GM21390 (cell line): ENCODE results near the gene DAB2IP.

Experiments
- ATAC-seq: cut with Tn5 transposase; IDR thresholded peaks from one replicate; pipeline ENCODE4 v1.9.1; 2021; ENCODE audit not compliant: unreplicated experiment

DAB2IP gene

DNA sequence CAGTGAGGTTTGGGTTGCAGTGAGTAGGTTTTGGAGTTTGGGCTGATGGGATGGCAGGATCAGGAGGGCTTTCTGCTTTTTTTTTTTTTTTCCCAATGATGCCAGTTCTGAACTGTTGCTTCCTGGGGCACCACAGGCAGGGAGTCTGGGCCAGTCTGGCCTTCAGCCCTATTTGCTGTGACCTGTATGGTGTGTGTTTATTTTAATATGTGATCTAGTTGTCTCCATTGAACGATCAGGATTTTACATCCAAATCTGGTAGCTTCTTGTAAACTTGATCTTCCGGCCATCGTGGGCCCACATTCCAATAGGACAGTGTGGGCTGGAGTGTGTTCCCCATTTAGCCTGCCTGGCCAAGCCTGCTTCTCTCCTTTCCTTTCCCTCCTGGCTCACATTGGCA is 25.8 kb upstream of the DAB2IP start:
- ATAC-seq, result no peak

DNA sequence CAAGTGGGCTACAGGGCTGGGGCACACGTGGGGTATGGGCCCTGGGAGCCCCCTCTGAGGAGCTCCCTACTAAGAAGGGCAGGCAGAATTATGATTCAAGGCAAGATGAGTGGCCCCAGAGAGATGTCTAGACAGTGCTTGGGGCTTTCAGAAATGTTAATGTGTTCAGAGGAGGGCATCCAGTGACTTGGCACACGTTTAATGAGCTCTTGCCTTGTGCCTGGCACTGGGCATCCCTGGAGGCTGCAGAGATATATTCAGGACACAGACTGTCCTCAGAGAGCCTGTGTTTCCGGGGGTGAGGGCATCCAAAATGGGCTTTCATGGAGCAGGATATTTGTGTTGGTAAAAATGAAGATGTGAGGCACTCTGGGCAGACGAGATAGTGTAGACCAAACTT is 25.4 kb upstream of the DAB2IP start:
- ATAC-seq, result no peak

DNA sequence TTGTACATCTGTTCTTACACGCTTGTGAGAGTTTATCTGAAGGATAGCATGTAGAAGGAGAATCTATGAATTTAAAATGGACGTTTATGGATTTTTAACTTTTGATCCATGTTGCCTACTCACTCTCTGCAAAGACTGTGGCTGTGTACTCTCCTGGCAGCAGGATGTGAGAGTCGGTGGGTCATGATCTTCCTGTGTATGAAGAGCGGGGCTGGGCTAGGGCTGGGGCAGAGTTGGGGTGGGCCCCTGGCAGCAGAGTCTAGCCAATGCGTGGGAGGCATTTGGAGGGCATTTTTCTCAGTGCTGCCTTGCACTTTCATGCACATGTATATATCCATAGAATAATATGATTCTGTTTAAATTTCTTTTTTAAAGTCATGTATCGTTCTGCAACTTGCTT is 24.0 kb upstream of the DAB2IP start:
- no peak for ATAC-seq

DNA sequence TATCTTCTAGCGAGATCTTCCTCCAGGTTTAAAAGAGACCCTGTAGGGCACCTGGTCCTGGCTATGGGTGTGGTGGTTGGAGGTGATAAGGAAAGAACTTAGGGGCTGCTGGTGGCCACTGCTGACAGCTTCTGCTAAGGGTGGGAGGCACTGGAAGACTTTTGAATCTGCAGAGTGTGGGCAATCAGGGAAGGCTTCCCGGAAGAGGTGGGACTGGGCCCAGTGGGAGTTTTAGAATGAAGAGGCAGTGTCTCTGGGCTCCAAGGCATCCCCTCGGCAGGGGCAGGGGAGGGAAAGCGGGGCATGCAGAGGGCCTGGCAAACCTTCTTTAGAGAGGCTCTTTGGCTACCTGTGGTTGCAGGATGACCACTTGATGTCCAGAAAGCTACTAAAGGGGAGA is 23.0 kb upstream of the DAB2IP start:
- ATAC-seq, result no peak

DNA sequence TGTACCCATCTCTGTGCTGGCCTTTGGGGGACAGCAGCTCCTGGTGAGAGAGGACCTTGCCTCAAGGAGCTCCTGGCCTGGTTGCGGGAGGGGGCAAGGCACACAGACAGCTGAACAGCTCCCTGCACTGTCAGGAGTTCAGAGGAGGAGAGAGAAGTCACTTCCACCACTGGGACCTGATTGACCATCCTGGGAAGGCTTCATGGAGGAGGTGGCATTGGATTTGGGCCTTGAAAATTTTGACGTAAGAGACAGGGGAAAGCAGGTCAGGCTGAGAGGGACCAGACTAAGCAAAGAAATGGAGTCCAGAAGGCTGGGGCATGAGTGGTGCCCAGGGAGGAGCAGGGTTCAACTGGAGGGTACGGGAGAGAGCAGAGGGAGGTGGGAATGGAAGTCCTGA is 20.3 kb upstream of the DAB2IP start:
- ATAC-seq, result no peak

DNA sequence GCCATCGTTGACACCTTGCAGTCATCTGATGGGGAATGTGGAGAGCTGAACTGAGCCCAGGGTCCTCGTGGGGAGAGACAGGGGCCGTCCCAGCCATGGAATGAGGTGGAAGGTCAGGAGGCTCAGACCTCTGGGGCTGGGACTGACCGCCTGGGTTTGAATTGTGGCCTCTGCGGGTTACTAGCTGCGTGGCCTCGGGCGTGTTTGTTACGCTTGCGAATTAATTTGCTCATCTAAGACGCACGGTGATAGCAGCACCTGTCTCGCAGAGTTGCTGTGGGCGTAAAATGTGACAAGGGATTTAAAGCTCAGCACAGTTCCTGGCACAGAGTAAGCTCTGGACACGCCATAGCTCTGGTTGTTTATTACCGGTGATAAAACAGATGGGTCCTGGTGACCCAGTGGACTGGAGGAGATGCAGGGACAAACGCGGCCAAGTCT is 19.4 kb upstream of the DAB2IP start:
- no peak for ATAC-seq

DNA sequence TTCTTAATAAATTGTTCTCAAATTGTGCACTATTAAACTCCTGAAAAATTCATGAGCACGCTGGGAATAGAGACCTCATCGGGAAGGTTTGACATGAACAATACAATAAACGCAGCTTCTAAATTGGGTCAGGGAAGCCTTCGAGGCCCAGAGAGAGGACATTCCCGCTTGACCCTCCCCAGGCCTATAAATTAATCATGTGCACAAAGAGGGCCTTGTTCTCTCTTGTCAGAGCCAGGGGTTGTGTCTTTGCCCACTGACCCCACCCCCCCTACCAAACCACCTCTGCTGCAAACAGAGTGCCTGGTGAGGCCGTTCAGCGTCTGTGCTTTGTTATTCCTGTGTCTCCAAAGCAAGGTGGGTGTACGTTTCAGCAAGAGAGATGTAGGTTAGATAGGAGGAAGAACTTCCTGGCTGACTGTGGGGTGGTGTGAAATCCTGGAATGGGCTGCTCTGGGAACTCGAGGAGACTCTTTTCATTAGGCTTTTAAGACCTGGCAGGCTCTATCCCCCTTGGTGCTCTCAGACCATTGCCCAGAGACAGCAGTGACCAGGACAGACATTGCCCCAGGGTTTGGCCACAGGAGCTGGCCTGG is 18.2 kb upstream of the DAB2IP start:
- ATAC-seq, result no peak

DNA sequence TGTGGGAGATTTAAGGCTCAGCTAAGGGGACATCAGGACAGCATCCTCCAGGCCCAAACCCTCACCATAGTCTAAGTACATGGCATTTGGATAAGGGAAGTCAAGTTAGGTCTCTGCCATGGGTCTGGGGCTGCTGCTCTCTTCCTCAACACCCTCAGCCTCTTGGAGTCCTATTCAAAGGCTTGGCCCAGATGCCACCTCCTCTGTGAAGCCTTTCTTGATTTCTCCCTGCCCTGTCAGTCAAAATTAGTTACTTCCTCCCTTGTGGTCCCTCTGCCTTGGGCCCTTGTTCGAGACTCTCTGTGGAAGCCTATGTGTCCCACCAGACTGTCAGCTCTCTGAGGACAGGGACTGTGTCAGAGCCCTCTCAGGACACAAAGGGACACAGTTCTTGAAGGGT is 17.7 kb upstream of the DAB2IP start:
- no peak for ATAC-seq

DNA sequence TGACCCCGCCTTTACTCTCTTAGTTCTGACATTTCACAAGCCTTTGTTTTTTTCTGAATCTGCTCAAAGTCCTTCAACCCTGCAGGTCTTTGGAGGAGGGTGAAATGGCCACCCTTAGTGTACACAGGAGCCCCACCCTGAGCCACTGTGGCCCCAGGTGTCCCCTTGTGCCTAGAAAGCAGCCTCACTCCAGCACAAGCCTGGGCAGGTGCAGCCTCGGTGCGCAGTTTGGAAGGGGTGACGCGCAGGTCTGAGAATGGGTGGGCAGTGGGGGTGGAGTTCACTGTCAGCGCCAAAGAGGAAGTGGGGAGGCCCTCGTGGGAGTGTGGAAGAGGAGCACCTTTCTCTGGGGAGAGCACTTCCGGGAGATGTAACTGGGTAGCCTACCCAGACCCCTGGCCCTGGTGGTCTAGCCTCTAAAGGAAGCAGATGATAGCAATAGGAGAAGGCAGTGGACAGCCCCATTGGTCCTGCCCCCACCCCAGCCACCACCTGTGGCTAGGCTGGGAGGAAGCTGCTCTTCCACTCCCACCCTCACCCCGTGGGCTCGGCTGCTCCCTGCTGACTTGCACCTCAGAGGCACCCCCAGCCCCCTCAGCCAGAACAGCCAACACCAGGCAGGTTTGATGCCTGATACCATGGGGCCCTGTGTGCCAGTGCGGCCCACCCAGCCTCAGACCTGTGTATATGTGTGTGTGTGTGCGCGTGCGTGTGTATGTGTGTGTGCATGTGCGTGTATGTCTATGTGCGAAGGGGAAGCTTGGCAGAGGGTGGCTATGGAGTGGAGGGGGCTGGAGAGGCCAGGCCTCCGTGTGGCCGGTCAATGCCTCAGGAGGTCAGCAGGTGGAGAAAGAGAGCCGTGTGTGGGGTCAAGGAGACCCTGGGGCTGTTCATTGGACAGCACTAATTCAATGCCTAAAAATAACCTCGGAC is 16.8 kb upstream of the DAB2IP start:
- ATAC-seq, result no peak

DNA sequence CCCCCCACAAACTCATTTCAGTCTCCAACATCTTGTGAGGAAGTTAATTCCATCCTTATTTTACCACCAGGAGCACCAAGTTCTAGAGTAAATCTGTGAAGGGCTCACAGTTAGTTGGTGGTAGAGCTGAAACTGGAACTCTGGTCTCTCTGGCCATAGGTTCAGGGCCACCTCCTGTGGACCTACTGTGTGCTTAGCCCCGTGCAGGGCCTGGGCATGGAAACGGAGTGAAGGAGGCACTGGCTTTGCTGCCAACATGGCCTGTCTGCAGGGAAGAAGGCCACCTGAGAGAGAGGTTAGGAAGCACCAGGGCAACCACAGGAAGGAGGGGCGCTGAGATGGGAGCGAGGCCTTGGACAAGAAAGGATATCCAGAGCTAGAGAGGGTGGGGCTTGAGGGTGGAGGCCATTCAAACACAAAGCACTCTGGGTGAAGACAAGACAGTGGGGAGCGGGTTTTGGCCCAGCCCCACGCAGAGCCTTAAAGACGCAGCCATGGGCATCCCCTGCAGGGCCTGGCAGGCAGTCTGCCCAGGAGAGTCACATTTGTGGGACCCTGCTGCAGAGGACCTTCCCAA is 16.0 kb upstream of the DAB2IP start:
- no peak for ATAC-seq

DNA sequence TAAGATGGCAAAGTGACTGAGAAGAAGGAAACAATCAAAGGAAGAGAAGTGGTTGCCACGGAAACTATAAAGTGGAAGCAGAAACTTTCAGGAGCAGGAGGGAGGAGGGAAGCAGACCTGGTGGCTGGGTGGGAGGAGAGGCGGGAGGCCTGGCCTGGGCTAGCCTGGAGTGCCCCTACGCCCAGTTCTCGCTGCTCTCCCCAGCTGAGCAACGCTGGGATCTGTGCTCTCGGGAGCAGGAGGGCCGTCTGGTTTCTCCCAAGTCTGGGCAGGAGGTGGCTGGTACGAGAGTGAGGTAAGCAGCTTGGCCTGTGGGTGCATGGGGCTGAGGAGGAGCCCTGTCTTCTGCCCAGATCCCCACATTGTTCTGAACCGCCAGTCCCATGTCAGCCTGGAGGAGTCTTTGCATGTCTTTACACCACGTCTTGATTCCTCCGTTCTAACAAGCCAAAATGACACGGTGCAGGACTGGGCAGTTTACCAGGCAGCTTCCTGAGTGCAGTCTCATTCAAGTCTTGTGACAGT is 15.0 kb upstream of the DAB2IP start:
- no peak for ATAC-seq

DNA sequence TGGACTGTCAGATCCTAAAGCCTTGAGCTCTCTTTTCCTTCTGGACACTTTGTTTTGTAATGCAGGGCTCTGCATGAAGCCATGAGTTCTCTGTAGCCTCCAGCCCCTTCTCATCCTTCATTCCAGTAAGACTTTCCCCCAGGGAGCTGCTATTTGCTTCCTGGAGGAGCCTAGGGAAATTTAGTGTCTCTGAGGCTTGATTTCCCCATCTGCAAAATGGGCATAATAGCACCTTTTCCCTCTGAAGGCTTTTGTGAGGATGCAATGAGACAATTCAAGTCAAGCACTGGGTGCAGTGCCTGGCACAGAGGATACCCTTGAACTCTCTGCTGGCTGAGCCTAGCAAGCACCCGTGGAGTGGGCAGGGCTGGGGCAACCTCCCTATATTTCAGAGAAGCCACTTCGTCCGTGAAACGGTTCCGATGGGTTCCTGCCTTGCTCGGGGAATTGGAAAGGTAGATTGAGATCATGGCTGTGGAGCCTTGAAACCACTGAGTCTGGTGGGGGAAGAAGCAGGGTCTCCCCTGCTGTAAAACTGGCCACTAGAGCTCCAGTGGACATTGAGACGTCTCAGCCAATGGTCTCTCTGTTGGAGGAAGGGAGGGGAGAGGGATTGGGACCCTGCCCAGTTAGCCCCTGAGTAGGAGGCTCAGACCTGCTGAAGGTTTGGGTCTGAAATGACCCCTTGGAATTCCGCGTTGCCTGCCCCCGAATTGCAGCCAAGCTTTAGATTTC is 14.3 kb upstream of the DAB2IP start:
- no peak for ATAC-seq

DNA sequence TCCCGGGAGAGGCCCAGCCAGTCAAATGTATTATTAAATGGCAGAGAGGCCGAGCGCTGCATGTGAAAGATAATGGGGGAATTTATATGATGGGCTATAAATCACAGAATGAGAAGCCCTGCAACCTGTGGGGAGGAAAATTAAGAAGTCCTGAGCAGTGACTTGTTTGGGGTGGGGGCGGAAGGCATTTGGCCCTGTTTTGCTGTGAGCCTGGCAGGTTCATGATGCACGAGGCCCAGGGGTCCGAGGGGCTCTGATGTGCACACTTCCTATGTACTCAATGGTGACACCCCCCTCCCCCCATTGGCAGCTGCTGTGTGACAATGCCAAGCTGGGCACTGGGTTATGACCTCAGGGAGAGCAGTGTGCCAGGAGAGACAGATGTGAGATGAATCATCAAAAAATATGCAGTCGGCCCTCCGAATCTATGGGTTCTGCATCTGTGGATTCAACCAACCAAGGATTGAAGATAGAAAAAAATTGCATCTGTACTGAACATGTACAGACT is 13.7 kb upstream of the DAB2IP start:
- no peak for ATAC-seq

DNA sequence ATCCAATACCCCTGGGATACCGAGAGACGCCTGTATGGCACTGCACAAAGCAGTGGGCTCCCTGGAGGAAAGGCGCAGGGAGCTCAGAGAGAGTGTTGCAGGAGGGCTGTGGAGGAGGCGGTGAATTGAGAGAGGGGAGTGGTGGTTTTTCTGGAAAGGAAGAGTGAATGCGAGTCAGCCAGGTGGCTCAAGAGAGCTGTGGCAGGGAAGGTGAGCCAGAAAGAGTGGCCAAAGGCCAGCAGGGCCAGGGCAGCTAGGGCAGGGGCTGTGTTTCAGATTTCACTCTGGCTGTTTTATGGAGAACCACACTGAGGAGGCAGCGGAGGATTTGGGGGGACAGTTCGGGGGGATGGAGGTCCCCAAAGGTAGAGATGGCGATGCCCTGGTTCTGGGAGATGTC is 13.0 kb upstream of the DAB2IP start:
- ATAC-seq, result no peak

DNA sequence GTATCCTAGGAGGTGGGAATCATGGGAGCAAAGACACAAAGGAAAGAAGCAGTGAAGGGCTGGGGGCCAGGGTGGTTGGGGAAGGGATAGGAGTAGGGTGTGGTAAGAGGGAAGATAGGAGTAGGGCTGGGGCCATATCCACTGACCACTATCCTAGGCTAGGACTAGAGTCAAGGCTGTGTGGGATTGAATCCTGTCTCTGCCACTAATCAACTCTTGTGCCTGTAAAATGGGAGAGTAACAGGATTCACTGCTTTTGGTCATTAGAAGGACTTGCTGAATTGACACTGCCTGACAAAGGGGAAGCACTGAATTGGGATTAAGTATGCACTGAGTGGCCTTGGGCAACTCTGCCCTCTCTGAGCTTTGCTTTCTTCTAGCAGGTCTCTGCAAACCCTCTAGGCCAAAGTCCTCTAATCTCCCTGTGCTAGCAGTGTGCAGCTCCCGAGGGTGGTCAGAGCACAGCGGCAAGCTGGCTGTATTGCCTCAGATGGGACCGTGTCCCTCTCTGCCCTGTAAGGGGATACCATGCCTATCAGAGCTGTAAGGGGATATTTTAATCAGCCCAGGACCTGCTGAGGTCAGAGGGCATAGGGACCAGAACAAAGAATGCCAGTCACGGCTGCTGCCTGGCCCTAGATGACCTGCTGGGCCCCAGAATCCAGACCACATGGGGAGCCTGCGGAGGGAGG is 12.4 kb upstream of the DAB2IP start:
- no peak for ATAC-seq

DNA sequence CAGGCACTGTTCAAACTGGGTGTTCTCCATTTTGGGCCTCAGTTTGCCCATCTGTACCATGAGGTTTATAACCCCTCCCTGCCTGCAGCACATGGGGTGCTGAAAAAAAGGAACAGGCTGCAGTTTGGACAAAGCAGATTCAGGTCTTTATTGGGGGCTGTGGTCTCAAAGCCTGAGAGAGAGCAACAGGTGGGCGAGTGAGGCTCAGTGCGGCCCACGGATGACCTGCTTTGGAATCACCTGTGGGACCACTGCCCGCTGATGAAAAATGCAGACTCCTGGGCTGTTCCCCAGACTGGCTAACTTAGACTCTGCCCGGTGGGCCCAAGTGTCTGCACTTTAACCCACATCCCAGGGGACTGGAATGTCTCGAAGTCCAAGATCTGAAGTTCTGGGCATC is 11.8 kb upstream of the DAB2IP start:
- ATAC-seq, result no peak

DNA sequence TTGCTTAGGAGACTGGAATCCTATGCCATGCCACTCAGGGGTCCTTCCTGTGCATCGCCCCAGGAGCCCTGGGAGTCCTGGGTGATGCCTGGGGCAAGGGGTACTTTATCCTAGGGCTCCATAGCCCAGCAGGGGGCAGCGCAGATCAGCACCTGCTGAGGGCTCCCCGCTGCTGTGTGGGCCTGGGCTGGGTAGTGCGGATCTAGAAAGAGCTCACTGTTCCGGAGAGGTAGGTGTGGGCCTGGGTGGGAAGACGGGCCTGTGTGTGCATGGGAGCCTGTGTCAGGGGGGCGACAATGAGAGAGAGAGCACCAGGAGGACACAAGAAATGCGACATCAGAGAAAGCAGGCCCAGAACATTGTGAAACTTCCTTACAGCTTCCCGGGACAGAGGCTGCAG is 11.4 kb upstream of the DAB2IP start:
- ATAC-seq, result no peak

DNA sequence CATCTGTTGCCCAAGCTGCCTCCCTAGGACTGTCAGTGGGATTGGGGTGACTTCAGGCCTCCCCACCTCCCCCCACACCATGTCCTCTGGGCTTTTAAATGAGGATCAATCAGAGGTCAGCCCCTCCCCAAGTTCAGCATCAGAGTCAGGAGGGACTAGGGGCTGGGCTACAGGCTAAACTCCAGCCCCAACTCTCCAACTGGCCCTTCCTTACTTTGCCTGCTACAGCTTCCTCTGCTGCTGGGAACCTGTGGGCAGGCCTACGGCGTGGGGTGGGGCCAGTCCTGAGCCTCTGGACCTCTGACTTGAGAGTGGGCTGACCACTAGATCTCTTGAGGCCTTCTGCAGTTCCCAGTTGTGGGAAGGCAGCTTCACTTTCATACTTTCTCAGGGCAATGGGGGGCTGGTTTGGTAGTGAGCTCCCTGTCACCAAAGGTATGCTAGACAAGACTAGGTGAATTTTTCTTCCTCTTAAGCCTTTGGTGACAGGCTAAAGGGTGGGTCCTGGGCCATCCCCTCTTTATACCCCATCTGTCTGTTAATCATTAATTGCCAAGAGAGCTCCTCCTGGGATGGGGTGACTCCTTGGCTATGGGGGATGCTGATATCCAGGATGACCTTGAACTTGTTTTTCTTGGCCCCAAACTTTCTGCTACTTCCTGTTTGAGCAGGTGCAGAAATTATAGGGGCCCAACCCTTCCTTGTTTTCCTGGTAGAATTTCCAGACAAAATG is 10.8 kb upstream of the DAB2IP start:
- ATAC-seq, result no peak

DNA sequence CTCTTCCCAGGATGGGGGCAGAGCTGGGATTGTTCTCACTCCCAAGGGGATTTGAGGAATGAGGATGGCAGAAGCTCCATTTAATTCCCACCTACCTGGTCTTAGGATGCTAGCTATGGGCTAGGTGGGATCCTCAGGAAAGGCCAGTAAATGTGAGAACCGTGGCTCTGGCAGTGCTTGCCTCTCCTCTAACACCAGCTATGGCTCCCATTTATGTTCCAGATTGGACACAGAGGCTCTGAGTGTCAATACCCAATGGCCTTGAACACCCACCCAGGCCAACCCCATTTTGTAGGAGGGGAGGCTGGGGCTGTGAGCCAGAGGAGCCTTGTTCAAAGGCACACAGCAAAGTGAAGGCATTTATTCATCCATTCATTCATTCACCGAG is 10.2 kb upstream of the DAB2IP start:
- ATAC-seq, result no peak

DNA sequence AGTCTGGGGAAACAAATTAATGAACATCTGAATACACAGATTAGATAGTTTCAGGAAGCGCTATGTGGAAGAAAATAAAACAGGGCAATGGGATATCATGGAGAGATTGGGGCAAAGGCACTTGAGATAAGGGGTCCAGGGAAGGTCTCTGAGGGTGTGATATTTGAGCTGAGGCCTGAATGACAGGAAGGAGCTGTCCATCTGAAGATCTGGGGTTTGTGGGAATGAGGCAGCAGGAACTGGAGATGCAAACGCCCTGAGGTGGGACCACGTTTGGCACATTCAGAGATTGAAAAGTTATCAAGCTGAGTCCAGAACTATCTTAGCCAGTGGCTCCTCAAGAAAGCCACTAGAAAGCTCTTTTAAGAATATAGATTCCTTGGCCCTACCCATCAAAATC is 8.7 kb upstream of the DAB2IP start:
- no peak for ATAC-seq
